ENCODE data around the gene KDELR3.

GRCh38 chr22:38490475-38490874 is 22.6 kb downstream of the KDELR3 start:
- TF ChIP-seq POLR2A (IDR thresholded peaks at IDR 0.05; ENCODE audit: low read depth, low read length) (no peak), TAF1 (IDR thresholded peaks at IDR 0.05; ENCODE audit: borderline replicate concordance, low read depth, low read length) (no peak)

Data from GM12892 (cell line).